ENCODE measurements around the gene NLRP7.

GRCh38 chr19:54952591-54953344, 5.4 kb upstream of the NLRP7 start:
- TF ChIP-seq, protein P1, sequence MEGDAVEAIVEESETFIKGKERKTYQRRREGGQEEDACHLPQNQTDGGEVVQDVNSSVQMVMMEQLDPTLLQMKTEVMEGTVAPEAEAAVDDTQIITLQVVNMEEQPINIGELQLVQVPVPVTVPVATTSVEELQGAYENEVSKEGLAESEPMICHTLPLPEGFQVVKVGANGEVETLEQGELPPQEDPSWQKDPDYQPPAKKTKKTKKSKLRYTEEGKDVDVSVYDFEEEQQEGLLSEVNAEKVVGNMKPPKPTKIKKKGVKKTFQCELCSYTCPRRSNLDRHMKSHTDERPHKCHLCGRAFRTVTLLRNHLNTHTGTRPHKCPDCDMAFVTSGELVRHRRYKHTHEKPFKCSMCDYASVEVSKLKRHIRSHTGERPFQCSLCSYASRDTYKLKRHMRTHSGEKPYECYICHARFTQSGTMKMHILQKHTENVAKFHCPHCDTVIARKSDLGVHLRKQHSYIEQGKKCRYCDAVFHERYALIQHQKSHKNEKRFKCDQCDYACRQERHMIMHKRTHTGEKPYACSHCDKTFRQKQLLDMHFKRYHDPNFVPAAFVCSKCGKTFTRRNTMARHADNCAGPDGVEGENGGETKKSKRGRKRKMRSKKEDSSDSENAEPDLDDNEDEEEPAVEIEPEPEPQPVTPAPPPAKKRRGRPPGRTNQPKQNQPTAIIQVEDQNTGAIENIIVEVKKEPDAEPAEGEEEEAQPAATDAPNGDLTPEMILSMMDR (IDR thresholded peaks at IDR 0.05; ENCODE audit: insufficient read depth, low read length), result no peak
- no peak for TF ChIP-seq POLR2AphosphoS5 (IDR thresholded peaks at IDR 0.05; ENCODE audit: low read depth)
